GM21737 (cell line): ENCODE data around the gene MNAT1.
"Not testable (repeated sequence)": the region's sequence is repeated elsewhere in the genome, so short reads cannot be mapped to it uniquely, and the experiment has no call there.

ENCODE experiments used
- ATAC-seq: cut with Tn5 transposase; IDR thresholded peaks from one replicate; pipeline ENCODE4 v1.9.1; 2021; ENCODE audit warnings: mild to moderate bottlenecking, moderate library complexity; ENCODE audit not compliant: unreplicated experiment

The MNAT1 gene

DNA sequence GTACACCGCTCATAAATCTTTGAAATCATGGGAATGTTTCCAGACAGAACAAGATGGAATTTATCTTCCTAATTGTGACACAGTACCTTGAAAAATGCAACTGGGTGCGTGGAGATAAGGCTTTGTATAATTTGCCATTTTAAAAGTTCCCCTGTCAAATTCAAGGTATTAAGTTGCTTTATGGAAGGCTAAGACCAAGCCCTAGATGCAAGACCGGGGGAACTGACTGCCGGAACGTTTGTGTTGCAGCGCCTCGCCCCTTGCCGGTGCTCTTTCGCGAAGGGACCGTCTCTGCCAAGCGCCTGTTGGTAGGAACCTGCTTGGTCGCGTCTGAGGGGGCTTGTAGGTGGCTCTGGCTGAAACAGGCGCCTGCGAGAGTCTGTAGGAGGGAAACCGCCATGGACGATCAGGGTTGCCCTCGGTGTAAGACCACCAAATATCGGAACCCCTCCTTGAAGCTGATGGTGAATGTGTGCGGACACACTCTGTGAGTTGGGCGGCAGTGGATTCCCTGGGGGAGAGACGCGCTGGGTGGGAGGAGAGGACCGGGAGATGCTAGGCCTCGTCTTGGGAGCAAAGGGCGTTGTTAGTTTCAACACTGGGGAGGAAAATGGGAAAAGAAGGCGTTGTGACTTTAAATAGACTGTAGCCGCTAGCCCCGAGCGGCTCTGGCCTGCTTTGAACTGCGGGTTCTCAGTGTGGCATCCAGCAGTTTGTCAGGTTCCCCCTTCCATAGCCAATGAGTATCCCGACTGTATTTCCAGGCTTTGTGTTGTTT is at the start of gene MNAT1:
Gene MNAT1 (plus strand): TSS at position 297 of the 778 bp plus-strand sequence. CDS start 102 bp downstream, at position 399.
- peak; percentile 93 for ATAC-seq

GRCh38 chr14:60686865-60687264 is 47.7 kb upstream of the MNAT1 start:
- ATAC-seq, result no peak

GRCh38 chr14:60691383-60692113 is 43.0 kb upstream of the MNAT1 start:
- ATAC-seq, result no peak

DNA sequence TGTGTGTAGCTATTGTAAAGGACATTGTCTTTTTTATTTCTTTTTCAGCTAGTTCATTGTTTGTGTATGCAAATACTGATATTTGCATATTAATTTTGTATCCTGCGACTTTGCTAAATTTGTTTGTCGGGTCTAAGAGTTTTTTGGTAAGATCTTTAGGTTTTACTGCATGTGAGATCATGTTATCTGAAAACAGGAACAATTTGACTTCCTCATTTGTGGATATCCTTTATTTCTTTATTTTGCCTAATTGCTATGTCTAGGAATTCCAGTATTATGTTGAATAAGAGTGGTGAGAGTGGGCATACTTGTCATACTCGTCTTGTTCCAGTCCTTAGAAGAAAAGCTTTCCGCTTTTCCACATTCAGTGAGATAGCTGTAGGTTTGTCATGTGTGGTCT is 39.2 kb upstream of the MNAT1 start:
- no peak for ATAC-seq

DNA sequence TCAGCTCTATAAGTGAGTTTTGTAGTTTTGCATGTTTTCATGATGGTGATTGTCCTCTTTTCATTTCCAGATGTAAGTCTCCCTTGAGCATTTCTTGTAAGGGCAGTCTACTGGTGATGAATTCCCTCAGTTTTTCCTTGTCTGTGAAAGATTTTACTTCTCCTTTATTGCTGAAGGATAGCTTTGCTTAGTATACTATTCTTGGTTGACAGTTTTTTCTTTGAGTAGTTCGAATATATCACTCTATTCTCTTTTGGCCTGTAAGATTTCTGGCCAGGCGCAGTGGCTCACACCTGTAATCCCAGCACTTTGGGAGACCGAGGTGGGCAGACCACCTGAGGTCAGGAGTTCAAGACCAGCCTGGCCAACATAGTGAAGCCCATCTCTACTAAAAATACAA is 34.0 kb upstream of the MNAT1 start:
- ATAC-seq, result no peak

- ATAC-seq, result no peak
Measured at GRCh38 chr14:60705100-60705499, 29.5 kb upstream of the MNAT1 start.

DNA sequence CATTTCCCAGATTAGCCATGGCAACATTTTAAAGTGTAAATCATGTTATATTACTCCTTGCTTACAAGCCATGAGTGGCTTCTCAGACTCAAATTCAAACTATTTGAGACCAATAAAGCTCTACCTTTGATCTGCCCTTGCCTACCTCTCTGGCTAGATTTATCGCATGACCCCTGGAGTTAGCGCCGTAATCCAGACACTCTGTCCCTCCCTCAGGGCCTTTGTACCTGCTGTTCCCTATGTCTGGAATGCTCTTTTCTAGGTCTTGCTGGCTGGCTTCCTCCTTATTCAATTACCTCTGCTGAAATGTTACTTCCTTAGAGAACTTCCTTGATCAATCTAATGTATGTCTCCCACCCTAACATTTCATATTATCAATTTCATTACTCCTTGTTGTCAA is 26.7 kb upstream of the MNAT1 start:
- ATAC-seq, result no peak

DNA sequence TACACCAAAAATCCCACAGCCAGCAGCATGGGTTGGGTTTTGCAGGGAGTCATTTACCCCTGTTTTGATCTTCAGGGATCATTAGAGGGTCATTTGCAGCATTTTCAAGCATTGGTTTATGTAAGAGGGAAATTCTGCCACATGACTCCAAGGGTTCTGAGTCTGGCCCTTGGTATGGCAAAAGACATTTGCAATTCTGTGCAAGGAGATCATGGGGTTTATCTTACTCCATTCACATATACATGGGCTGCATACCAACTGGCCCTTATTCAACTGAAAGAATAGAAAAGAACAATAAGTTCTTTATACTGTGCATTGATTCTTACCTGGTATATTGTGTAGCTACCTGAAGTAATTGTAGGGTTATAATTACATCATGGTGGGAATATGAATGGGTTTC is 24.1 kb upstream of the MNAT1 start:
- ATAC-seq, result no peak

- ATAC-seq, result no peak
Measured at GRCh38 chr14:60713513-60713912, 21.0 kb upstream of the MNAT1 start.

DNA sequence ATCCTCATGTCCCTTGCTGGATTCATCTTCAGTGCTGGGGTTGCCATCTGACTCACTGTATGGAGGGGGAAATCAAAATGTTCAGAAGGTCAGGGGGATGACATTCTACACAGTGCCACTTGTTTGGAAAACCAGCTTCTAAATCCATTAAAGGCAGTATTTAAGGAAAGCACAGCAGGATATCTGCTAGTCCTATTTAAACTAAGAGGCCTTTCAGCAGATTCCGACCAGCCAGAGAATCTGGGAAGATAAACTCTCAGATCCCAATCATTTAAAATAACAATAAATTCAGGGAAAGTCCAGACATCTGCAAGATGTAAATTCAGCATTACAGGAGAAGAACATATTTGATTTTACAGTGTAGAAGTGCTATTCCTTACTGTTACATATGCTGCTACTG is 14.2 kb upstream of the MNAT1 start:
- no peak for ATAC-seq

DNA sequence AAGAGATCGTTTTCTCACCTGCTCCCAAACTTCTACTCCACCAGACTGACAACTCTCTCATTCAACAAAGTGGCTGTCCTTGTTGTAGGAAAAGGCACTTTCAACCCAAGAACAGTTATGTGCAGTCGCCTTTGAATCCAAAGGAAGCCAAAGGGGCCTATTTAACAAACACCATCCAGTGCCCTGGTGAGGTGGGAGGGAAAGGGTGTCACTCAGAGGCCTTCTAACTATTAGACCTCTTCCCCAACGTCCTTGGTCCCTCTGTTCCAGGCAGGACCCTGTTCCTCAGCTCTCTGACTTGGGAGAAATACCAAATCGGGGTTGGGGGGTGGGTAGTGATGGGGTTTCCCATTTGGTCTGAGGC is 13.6 kb upstream of the MNAT1 start:
- ATAC-seq, result no peak

DNA sequence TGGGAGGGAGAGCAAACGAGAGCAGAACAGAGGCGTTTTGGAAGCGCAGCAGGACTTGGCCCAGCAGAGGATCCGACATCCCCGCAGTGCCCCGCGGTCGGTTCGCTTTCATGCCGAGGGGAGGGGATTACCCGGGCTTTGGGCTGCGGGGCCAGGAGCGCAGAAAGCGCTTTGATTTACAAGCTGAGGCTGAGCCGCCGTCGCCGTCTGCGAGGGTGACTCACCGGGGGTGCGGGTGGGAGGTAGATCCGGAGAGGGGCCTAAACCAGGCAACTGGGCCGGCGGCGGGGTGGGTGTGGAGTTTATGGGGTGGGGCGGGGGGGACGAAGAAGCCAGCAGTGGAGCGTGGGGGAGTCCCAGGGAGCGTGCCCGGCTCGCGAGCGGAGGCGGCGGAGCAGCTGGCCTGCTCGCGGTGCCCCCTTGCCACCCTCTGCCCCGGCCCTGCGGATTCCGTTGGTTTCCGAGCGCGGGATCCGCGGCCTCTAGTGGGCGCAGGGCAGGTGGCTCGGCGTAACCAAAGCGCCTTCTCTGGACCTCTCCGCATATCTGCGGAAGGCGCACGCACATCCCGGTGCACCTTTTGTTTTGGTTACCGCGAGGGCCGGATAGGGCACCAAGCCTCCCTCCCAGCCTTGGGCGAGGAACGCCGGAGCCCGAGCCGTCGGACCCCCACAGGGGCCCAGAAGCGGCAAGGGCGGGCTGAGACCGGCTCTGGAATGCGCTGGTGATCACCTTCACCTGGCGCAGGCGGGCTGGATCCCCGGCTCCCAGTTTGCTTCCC is 13.0 kb upstream of the MNAT1 start:
- ATAC-seq, result no peak

DNA sequence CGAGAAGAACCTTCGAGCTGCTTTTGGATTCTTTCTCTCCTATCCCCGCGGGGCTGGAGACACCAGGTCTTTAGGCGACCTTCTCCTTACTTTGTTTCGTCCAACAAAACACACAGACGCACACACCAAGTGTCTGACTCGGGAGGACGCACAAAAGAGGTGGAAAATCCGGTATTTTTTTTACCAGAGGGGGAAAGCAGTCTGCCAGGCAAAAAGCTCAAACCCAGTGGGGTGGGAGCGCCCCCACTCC is 12.5 kb upstream of the MNAT1 start:
- ATAC-seq, result no peak

- ATAC-seq, result peak; percentile 33
Measured at GRCh38 chr14:60722357-60723115, 12.0 kb upstream of the MNAT1 start.

DNA sequence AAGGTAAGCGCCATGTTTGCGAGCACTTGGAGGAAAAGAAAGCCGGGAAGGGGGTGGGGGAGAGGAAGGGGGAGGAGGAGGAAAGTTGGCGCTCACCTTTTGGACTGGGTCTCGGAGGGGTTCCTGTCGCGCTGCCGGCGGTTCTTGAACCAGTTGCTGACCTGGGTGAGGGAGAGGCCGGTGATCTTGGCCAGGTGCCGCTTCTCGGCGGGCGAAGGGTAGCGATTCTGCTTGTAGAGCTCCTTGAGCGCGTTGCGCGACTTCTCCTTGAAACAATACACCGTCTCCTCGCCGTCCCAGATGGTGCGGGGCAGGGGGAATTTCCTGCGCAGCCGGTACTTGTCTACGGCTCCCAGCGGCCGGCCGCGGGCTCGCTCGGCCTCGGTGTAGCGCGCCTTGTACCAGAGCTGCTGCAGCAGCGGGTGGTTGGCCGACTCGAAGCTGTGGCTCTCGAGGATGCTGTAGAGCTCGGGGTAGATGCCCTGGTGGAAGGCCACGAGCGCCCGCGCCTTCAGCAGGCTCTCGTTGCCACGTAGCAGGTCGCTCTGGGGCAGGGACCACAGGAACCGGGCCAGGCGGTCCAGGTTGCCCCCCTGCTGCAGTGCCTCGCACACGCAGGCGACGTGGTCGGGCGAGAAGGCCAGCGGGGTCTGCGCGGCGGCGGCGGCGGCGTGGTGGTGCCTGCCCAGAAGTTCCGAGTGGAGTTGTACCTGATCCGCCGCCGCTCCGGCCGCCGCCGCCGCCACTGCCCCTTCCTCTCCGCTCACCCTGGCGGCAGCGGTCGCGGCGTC is 11.2 kb upstream of the MNAT1 start:
- ATAC-seq, result no peak

DNA sequence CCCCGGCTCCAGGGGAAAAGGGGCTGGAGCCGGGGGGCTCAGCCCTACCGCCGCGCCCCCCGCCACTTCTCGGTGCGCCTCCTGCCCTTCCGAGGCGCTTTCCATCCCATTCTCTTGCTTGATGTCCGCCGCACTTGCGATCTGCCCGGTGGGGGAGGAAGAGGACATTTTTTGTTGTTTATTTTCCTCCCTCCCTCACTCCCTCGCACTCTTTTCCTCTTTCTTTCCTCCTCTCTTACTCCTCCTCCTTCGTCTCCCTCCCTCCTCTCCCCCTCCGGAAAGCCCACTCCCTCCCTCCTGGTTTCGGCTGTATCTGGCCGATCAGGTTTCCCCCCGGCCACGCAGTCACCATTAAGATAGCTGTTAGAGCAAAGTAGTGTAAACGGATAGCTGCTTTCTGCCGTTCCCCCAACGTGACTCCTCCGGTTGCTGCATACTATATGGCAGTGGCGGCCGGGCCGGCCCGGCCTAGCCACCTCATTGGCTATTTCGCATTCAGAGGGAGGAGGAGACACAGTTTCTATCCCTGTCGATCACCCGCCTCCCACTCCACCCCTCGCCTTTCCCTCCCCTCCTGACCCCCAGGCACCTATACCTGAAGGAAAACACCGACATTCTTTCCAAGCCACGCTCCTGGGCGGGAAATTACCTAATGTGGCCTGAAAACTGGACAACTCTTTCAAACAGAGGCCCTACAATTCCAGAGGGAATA is 10.5 kb upstream of the MNAT1 start, which contains the start of gene SIX4:
Gene SIX4 (minus strand): TSS at position 445 of the 712 bp plus-strand sequence. CDS start 277 bp downstream, at position 168.
- peak; percentile 46 for ATAC-seq

GRCh38 chr14:60731291-60731690 is 3.3 kb upstream of the MNAT1 start:
- ATAC-seq, result not testable (repeated sequence)

- ATAC-seq, result no peak
Measured at GRCh38 chr14:60732840-60733483, 1.6 kb upstream of the MNAT1 start.

DNA sequence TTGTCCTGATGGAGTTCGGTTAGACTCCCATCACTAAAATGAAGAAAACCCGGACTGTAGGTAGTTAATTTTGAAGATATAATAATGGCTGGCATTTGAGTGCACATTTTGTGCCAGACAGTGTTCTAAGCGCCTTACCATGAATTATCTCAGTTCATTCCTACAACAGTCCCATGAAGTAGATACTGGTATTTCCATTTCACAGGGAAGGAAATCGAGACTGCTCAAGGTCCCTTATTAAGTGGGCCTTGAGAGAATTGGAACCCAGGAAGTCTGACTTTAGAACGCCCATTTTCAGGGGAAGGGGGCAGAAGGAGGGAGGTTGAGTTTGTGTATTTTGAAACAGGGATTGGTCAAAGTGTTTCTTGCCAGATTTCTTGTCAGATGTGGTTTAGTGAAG is 855 bp downstream of the MNAT1 start:
- no peak for ATAC-seq
